HL-60 (cell line): ENCODE measurements around the gene H19.

Source experiments
- POLR2AphosphoS5 ChIP-seq: IDR thresholded peaks from 2 replicates; pipeline ENCODE4 v1.6.1; 2012; ENCODE audit warnings: low read depth
- TF ChIP-seq, protein P1 (sequence below): IDR thresholded peaks from one replicate; pipeline ENCODE4 v1.5.1; 2011; ENCODE audit warnings: low read length, control low read depth, inconsistent platforms; ENCODE audit not compliant: insufficient read depth

GRCh38 chr11:1997755-1998154 lies at the start of gene H19:
- TF ChIP-seq, protein P1, sequence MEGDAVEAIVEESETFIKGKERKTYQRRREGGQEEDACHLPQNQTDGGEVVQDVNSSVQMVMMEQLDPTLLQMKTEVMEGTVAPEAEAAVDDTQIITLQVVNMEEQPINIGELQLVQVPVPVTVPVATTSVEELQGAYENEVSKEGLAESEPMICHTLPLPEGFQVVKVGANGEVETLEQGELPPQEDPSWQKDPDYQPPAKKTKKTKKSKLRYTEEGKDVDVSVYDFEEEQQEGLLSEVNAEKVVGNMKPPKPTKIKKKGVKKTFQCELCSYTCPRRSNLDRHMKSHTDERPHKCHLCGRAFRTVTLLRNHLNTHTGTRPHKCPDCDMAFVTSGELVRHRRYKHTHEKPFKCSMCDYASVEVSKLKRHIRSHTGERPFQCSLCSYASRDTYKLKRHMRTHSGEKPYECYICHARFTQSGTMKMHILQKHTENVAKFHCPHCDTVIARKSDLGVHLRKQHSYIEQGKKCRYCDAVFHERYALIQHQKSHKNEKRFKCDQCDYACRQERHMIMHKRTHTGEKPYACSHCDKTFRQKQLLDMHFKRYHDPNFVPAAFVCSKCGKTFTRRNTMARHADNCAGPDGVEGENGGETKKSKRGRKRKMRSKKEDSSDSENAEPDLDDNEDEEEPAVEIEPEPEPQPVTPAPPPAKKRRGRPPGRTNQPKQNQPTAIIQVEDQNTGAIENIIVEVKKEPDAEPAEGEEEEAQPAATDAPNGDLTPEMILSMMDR, result no peak
- TF ChIP-seq POLR2AphosphoS5, result no peak
